GM12878 (cell line): Measurements from ENCODE around the gene FADS1. TPM values are rescaled to one million over a fixed set of nuclear protein-coding genes. Genes with fewer than 3 reads are reported as not detected.

Source experiments
- ATAC-seq: fragments of 200-7000 bp; cut with Tn5 transposase; 3 replicates; pipeline ENCODE4 v1.9.1; 2020; ENCODE audit warnings: mild to moderate bottlenecking, moderate library complexity
- BruUV-seq: library from RNA; stranded (reverse); fragments of 400-500 nt; replicated peaks from 2 replicates; lab custom pipeline; 2021; lab: Mats Ljungman, UMichigan
- CTCF ChIA-PET: fragments of 300-600 bp; sonication (Branson Sonifier 250); formaldehyde crosslinking; extraction: SDS; loops from one replicate; lab custom pipeline; 2021; ENCODE audit warnings: inconsistent platforms; lab: Yijun Ruan, JAX
- POLR2A ChIA-PET: fragments of 350-600 bp; formaldehyde crosslinking; extraction: SDS; loops from one replicate; lab custom pipeline; 2021; ENCODE audit warnings: inconsistent platforms; lab: Charles Lee
- RAD21 ChIA-PET: fragments of 300-600 bp; sonication (Branson Sonifier 250); formaldehyde crosslinking; loops from one replicate; lab custom pipeline; 2023; ENCODE audit warnings: antibody characterized with exemption; ENCODE audit not compliant: unreplicated experiment; lab: Charles Lee
- SMC1A ChIA-PET: fragments of 300-600 bp; sonication (Branson Sonifier 250); formaldehyde crosslinking; loops from one replicate; lab custom pipeline; 2023; ENCODE audit not compliant: unreplicated experiment, uncharacterized antibody; lab: Charles Lee
- DNase-seq: peaks from one replicate; pipeline ENCODE4 v3.0.0-alpha.2; 2011; ENCODE audit warnings: low read depth, low spot score
- FAIRE-seq: peaks from 3 replicates; lab custom pipeline; 2011; peaks lifted over from hg19 to GRCh38; lab: Jason Lieb, UNC
- H2AFZ ChIP-seq: 2 replicates; pipeline ENCODE4 v1.6.0; 2011; ENCODE audit warnings: low read depth, low read length, control low read depth; ENCODE audit not compliant: control insufficient read depth
- H3K27ac ChIP-seq: 2 replicates; pipeline ENCODE4 v1.5.1; 2011; ENCODE audit warnings: control low read depth; ENCODE audit not compliant: control insufficient read depth, insufficient read depth
- H3K27me3 ChIP-seq, 2 experiments: replicated peaks in 1 of 2; 2 replicates each; pipeline versions ENCODE4 v1.6.0 to v1.6.1; 2011; ENCODE audit warnings: low read length in 1 of 2; ENCODE audit not compliant: control insufficient read depth in 2 of 2, insufficient read depth in 2 of 2
- H3K36me3 ChIP-seq, 2 experiments: 2 replicates each; pipeline ENCODE4 v1.5.1; 2011; ENCODE audit warnings: low read length in 1 of 2; ENCODE audit not compliant: control insufficient read depth in 2 of 2, insufficient read depth in 2 of 2
- H3K4me1 ChIP-seq: 2 replicates; pipeline ENCODE4 v1.6.1; 2011; ENCODE audit warnings: mild to moderate bottlenecking, low read length, moderate library complexity, mixed read lengths; ENCODE audit not compliant: control insufficient read depth, insufficient read depth
- H3K4me2 ChIP-seq: 2 replicates; pipeline ENCODE4 v1.6.0; 2011; ENCODE audit warnings: control low read depth; ENCODE audit not compliant: control insufficient read depth, insufficient read depth
- H3K4me3 ChIP-seq: fragments of 200-600 bp; sonication (generic); 2 replicates; pipeline ENCODE4 v1.5.1; 2016
- H3K79me2 ChIP-seq: 2 replicates; pipeline ENCODE4 v1.6.0; 2011; ENCODE audit warnings: low read length; ENCODE audit not compliant: control insufficient read depth, insufficient read depth
- H3K9ac ChIP-seq: 2 replicates; pipeline ENCODE4 v1.8.0; 2011; ENCODE audit warnings: low read length, control low read depth, mixed read lengths; ENCODE audit not compliant: control insufficient read depth, insufficient read depth
- H3K9me3 ChIP-seq: replicated peaks from 3 replicates; pipeline ENCODE4 v1.5.1; 2011; ENCODE audit warnings: mild to moderate bottlenecking, low read length; ENCODE audit not compliant: control insufficient read depth, insufficient read depth
- H4K20me1 ChIP-seq: 2 replicates; pipeline ENCODE4 v1.6.0; 2011; ENCODE audit not compliant: control insufficient read depth, insufficient read depth
- CBX3 ChIP-seq: fragments of 200-600 bp; sonication (generic); IDR thresholded peaks from 2 replicates; pipeline ENCODE4 v1.6.1; 2016; ENCODE audit warnings: low read depth, borderline replicate concordance
- CHD2 ChIP-seq: IDR thresholded peaks from 2 replicates; pipeline ENCODE4 v1.6.1; 2011; ENCODE audit warnings: low read depth, low read length, improper control_type of control experiment, borderline replicate concordance
- CREB1 ChIP-seq: IDR thresholded peaks from 2 replicates; pipeline ENCODE4 v1.6.1; 2012; ENCODE audit warnings: low read depth, mild to moderate bottlenecking, inconsistent platforms
- EED ChIP-seq: sonication (generic); IDR thresholded peaks from 2 replicates; pipeline ENCODE4 v1.6.1; 2016; ENCODE audit warnings: antibody characterized with exemption, low read depth
- EGR1 ChIP-seq, 2 experiments: IDR thresholded peaks; 1 replicate in 1 of 2; 2 replicates in 1 of 2; pipeline ENCODE4 v1.6.1; 2011 to 2012; ENCODE audit warnings: low read depth in 2 of 2, low read length in 2 of 2, borderline replicate concordance in 1 of 2, mild to moderate bottlenecking in 1 of 2, moderate library complexity in 1 of 2
- NFYB ChIP-seq: IDR thresholded peaks from 2 replicates; pipeline ENCODE4 v1.6.1; 2011; ENCODE audit warnings: low read depth, mild to moderate bottlenecking, low read length, improper control_type of control experiment, moderate library complexity; ENCODE audit not compliant: insufficient read depth
- PML ChIP-seq: IDR thresholded peaks from 2 replicates; pipeline ENCODE4 v1.6.1; 2012; ENCODE audit warnings: low read length, inconsistent platforms
- POLR2AphosphoS2 ChIP-seq: IDR thresholded peaks from 2 replicates; pipeline ENCODE4 v1.6.1; 2011; ENCODE audit warnings: low read depth, mild to moderate bottlenecking, low read length, improper control_type of control experiment, moderate library complexity
- RUNX3 ChIP-seq: IDR thresholded peaks from 2 replicates; pipeline ENCODE4 v1.6.1; 2012; ENCODE audit warnings: low read length, inconsistent platforms
- SIN3A ChIP-seq: IDR thresholded peaks from 2 replicates; pipeline ENCODE4 v1.6.1; 2012; ENCODE audit warnings: low read depth, low read length, improper control_type of control experiment
- SMARCA5 ChIP-seq: fragments of 450-650 bp; IDR thresholded peaks from 2 replicates; pipeline ENCODE4 v1.6.1; 2017; ENCODE audit warnings: mild to moderate bottlenecking
- SPI1 ChIP-seq: IDR thresholded peaks from 2 replicates; pipeline ENCODE4 v1.6.1; 2011; ENCODE audit warnings: low read depth, mild to moderate bottlenecking, low read length, moderate library complexity, borderline replicate concordance; ENCODE audit not compliant: insufficient read depth
- STAT1 ChIP-seq: fragments of 450-650 bp; conservative IDR thresholded peaks from 2 replicates; pipeline ENCODE4 v1.6.1; 2014; ENCODE audit warnings: antibody characterized with exemption, mild to moderate bottlenecking
- WGBS: methylation state at CpG from one replicate; pipeline ENCODE4 v1.1.6; 2016; ENCODE audit warnings: low lambda C conversion rate; ENCODE audit not compliant: insufficient replicate concordance, insufficient coverage; ENCODE audit errors: missing lambda C conversion rate; 5-methylcytosine and 5-hydroxymethylcytosine counted together
- in situ Hi-C: fragments of 300-500 bp; cut with MboI; formaldehyde crosslinking; loops from 9 replicates; pipeline ENCODE4 v1.14.3; 2018; ENCODE audit warnings: mixed read lengths
- intact Hi-C: fragments of 100-400 bp; cut with micrococcal nuclease; formaldehyde crosslinking; loops from one replicate; pipeline ENCODE4 v1.14.2; 2022; ENCODE audit not compliant: unreplicated experiment
- polyA plus RNA-seq, 11 experiments: library from polyadenylated mRNA; depleted of rRNA in 4 of 11; unstranded in 6 of 11; stranded (reverse) in 5 of 11; fragments of >200 nt; fragmentation: Nextera tagmentation in 4 of 11; fragmentation: Illumina TruSeq in 1 of 11; extraction: Ambion mirVana in 4 of 11; extraction: Trizol in 1 of 11; gene quantifications; 1 replicate in 1 of 11; 2 replicates in 10 of 11; pipeline versions ENCODE4 v1.2.1 to v1.2.3, GENCODE V29; 2011 to 2016; ENCODE audit warnings: inconsistent platforms in 2 of 11, missing spikeins in 2 of 11, low read depth in 1 of 11
- total RNA-seq, 4 experiments: library from RNA; depleted of rRNA in 3 of 4; stranded (reverse); fragments of >200 nt in 3 of 4; fragmentation: Illumina TruSeq in 1 of 4; extraction: Trizol in 1 of 4; gene quantifications; 2 replicates each; pipeline versions ENCODE4 v1.2.1 to v1.2.3, GENCODE V29; 2013 to 2021

Gene FADS1
- total and polyA plus RNA-seq, 10 of the 15 experiments (the other 5 are each of a cell fraction or from before 2014, with no cell fraction given) = 8.8 to 73.9 (median 39.0) TPM

- TF ChIP-seq CHD2 (no peak), CBX3 (no peak)
Measured at GRCh38 chr11:61841636-61842527, 25.1 kb upstream of the FADS1 start (continued).

- ChIA-PET RAD21 (no interaction called here), SMC1A (interaction anchor here (2.3 kb wide), 1 partner anchor 9 kb away, joined by 7 read pairs; no protein-coding TSS in a partner anchor), CTCF (interaction anchor here (1.1 kb wide), 2 partner anchors 42 to 268 kb away, joined by 3 read pairs; no protein-coding TSS in a partner anchor), POLR2A (interaction anchor here (0.9 to 1.5 kb wide), 2 partner anchors 12 to 127 kb away, joined by 3 to 5 read pairs; partner anchors contain the start of genes FADS2 and FTH1)
- Histone ChIP-seq H3K79me2 (peaks cover 22% of the 10 kb centered on the region), H3K4me3 (no peak overlapping the region), H2AFZ (no peak overlapping the region), H3K4me1 (peaks cover 4% of the 10 kb centered on the region; the same call in 1 of the 2 replicates), H4K20me1 (no peaks in the 10 kb centered on the region), H3K9me3 (no peaks in the 10 kb centered on the region), H3K9ac (no peak overlapping the region), H3K4me2 (no peak overlapping the region), H3K27me3 (no peaks in the 10 kb centered on the region), H3K36me3 (peaks cover 33 to 37% of the 10 kb centered on the region in 2 experiments), H3K27ac (no peak overlapping the region)
- DNase-seq (no peak), FAIRE-seq (no peak), ATAC-seq (no peak)
- 87% methylated on average over 7 of the region's 7 CpGs for WGBS
- in situ Hi-C loops (no loop called here), intact Hi-C loops (no loop called here)
- TF ChIP-seq SIN3A (no peak), POLR2AphosphoS2 (no peak), PML (no peak), EGR1 (IDR thresholded peaks at IDR 0.05; ENCODE audit: borderline replicate concordance in 1 of 2, low read depth in 2 of 2, low read length in 2 of 2) (no peak), SMARCA5 (no peak), STAT1 (no peak), NFYB (no peak), SPI1 (no peak), CREB1 (no peak), EED (no peak), RUNX3 (no peak)
- no TSS peak for BruUV-seq
Measured at GRCh38 chr11:61840371-61840770, 23.6 kb upstream of the FADS1 start.
